Panc1 (cell line): ENCODE results near the gene ZNF281. TPM values are rescaled to one million over a fixed set of nuclear protein-coding genes. Genes with fewer than 3 reads are reported as not detected.
A peak's percentile ranks its signal among the peaks of the same experiment; 100 is the strongest.

ENCODE experiments used
- ATAC-seq: fragments of 200-7000 bp; cut with Tn5 transposase; 2 replicates; pipeline ENCODE4 v1.9.1; 2020; ENCODE audit warnings: mild to moderate bottlenecking, moderate library complexity
- BruUV-seq: library from RNA; stranded (reverse); fragments of 400-500 nt; replicated peaks from 2 replicates; lab custom pipeline; 2021; lab: Mats Ljungman, UMichigan
- CTCF ChIA-PET: fragments of 300-600 bp; sonication (Branson Sonifier 250); formaldehyde crosslinking; loops from one replicate; lab custom pipeline; 2022; ENCODE audit warnings: antibody characterized with exemption; lab: Charles Lee
- POLR2A ChIA-PET: fragments of 300-600 bp; sonication (Branson Sonifier 250); formaldehyde crosslinking; loops from one replicate; lab custom pipeline; 2022; ENCODE audit warnings: antibody characterized with exemption; lab: Charles Lee
- DNase-seq: peaks from one replicate; pipeline ENCODE4 v3.0.0-alpha.2; 2010; ENCODE audit warnings: low read depth, low spot score
- H3K27ac ChIP-seq: 2 replicates; pipeline ENCODE4 v1.5.1; 2011; ENCODE audit warnings: mild to moderate bottlenecking, low read length, inconsistent platforms
- H3K27me3 ChIP-seq: fragments of 200-500 bp; sonication (Bioruptor generic); 2 replicates; pipeline ENCODE4 v1.6.0; 2014; ENCODE audit warnings: low read length, inconsistent platforms; ENCODE audit not compliant: control insufficient read depth, insufficient read depth
- H3K36me3 ChIP-seq: fragments of 200-500 bp; sonication (Bioruptor generic); 2 replicates; pipeline ENCODE4 v1.5.1; 2014; ENCODE audit warnings: inconsistent platforms, mild to moderate bottlenecking, low read length, moderate library complexity; ENCODE audit not compliant: control insufficient read depth, insufficient read depth
- H3K4me1 ChIP-seq: 2 replicates; pipeline ENCODE4 v1.5.1; 2011; ENCODE audit warnings: inconsistent platforms, mild to moderate bottlenecking, low read length, moderate library complexity; ENCODE audit not compliant: control insufficient read depth, insufficient read depth
- H3K4me3 ChIP-seq, 2 experiments: 2 replicates each; pipeline ENCODE4 v1.5.1; 2011 to 2012; ENCODE audit warnings: low read depth in 2 of 2, low read length in 2 of 2, mild to moderate bottlenecking in 2 of 2, inconsistent platforms in 1 of 2, moderate library complexity in 1 of 2
- H3K9me3 ChIP-seq: fragments of 200-500 bp; sonication (Bioruptor generic); 2 replicates; pipeline ENCODE4 v1.5.1; 2014; ENCODE audit warnings: low read depth, mild to moderate bottlenecking, inconsistent platforms, low read length, moderate library complexity; ENCODE audit not compliant: control insufficient read depth, insufficient read depth
- POLR2AphosphoS5 ChIP-seq: IDR thresholded peaks from 2 replicates; pipeline ENCODE4 v1.6.1; 2012; ENCODE audit warnings: mild to moderate bottlenecking, low read depth, low read length, moderate library complexity
- SIN3A ChIP-seq: IDR thresholded peaks from 2 replicates; pipeline ENCODE4 v1.6.1; 2012; ENCODE audit warnings: low read depth, mild to moderate bottlenecking, low read length, moderate library complexity, borderline replicate concordance; ENCODE audit not compliant: insufficient read depth
- TCF7L2 ChIP-seq: IDR thresholded peaks from 2 replicates; pipeline ENCODE4 v1.6.1; 2011; ENCODE audit warnings: mild to moderate bottlenecking, low read depth, low read length, inconsistent platforms
- in situ Hi-C: cut with HindIII; loops from 2 replicates; pipeline ENCODE4 v1.10.0; 2016; ENCODE audit warnings: low sequenced_read_pairs, low pct_unique_long_range_greater_than_20kb
- intact Hi-C: fragments of 100-400 bp; cut with micrococcal nuclease; formaldehyde crosslinking; loops from one replicate; pipeline ENCODE4 v1.10.0; 2022; ENCODE audit not compliant: unreplicated experiment
- total RNA-seq: library from RNA; stranded (reverse); gene quantifications from one replicate; pipeline ENCODE4 v1.2.1, GENCODE V29; 2021; ENCODE audit not compliant: unreplicated experiment
- TF ChIP-seq, protein P1 (sequence below), 2 experiments: IDR thresholded peaks; 2 replicates each; pipeline ENCODE4 v1.6.1; 2011 to 2012; ENCODE audit warnings: low read depth in 2 of 2, control low read depth in 1 of 2, low read length in 1 of 2, mild to moderate bottlenecking in 1 of 2, moderate library complexity in 1 of 2; ENCODE audit not compliant: insufficient read depth in 1 of 2
- TF ChIP-seq, protein P2 (sequence below): fragments of 450-650 bp; IDR thresholded peaks from 2 replicates; pipeline ENCODE4 v1.5.1; 2017; ENCODE audit warnings: mild to moderate bottlenecking

ZNF281 gene
- total RNA-seq, 1 experiment from 2014 or later, result 34.2 TPM

DNA sequence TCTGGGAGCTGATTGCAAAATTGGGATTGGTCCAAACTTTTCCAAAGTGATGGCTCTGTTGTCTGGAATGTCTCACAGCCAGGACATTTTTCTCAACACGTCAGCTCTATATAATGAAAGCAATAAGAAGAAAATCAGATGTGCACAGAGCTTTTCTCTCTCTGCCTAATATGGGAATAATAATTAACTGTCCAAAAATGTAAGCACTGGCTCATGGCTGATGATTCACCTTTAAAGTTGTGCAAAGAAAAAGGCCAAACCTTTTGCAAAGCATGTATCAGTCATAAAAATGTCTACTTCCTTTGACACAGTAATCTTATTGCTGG lies 30.4 kb downstream of the ZNF281 start:
- peaks cover 44% of the 10 kb centered on the region for H3K4me1 ChIP-seq
- POLR2A ChIA-PET, result interaction anchor here (0.6 to 0.9 kb wide), 2 partner anchors 13 to 28 kb away, joined by 3 read pairs; no protein-coding TSS in a partner anchor
- no peak overlapping the region for H3K4me3 ChIP-seq
- TF ChIP-seq, protein P1, sequence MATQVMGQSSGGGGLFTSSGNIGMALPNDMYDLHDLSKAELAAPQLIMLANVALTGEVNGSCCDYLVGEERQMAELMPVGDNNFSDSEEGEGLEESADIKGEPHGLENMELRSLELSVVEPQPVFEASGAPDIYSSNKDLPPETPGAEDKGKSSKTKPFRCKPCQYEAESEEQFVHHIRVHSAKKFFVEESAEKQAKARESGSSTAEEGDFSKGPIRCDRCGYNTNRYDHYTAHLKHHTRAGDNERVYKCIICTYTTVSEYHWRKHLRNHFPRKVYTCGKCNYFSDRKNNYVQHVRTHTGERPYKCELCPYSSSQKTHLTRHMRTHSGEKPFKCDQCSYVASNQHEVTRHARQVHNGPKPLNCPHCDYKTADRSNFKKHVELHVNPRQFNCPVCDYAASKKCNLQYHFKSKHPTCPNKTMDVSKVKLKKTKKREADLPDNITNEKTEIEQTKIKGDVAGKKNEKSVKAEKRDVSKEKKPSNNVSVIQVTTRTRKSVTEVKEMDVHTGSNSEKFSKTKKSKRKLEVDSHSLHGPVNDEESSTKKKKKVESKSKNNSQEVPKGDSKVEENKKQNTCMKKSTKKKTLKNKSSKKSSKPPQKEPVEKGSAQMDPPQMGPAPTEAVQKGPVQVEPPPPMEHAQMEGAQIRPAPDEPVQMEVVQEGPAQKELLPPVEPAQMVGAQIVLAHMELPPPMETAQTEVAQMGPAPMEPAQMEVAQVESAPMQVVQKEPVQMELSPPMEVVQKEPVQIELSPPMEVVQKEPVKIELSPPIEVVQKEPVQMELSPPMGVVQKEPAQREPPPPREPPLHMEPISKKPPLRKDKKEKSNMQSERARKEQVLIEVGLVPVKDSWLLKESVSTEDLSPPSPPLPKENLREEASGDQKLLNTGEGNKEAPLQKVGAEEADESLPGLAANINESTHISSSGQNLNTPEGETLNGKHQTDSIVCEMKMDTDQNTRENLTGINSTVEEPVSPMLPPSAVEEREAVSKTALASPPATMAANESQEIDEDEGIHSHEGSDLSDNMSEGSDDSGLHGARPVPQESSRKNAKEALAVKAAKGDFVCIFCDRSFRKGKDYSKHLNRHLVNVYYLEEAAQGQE (IDR thresholded peaks at IDR 0.05; ENCODE audit: insufficient read depth in 1 of 2, low read depth in 2 of 2, low read length in 1 of 2), result no peak
- TF ChIP-seq POLR2AphosphoS5, result no peak
- TF ChIP-seq, protein P2, sequence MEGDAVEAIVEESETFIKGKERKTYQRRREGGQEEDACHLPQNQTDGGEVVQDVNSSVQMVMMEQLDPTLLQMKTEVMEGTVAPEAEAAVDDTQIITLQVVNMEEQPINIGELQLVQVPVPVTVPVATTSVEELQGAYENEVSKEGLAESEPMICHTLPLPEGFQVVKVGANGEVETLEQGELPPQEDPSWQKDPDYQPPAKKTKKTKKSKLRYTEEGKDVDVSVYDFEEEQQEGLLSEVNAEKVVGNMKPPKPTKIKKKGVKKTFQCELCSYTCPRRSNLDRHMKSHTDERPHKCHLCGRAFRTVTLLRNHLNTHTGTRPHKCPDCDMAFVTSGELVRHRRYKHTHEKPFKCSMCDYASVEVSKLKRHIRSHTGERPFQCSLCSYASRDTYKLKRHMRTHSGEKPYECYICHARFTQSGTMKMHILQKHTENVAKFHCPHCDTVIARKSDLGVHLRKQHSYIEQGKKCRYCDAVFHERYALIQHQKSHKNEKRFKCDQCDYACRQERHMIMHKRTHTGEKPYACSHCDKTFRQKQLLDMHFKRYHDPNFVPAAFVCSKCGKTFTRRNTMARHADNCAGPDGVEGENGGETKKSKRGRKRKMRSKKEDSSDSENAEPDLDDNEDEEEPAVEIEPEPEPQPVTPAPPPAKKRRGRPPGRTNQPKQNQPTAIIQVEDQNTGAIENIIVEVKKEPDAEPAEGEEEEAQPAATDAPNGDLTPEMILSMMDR, result no peak
- peak; percentile 84 for ATAC-seq
- no TSS peak for BruUV-seq
- intact Hi-C loops, result no loop called here
- DNase-seq, result peak; percentile 92
- H3K27me3 ChIP-seq, result no peaks in the 10 kb centered on the region
- H3K36me3 ChIP-seq, result no peaks in the 10 kb centered on the region
- H3K9me3 ChIP-seq, result no peaks in the 10 kb centered on the region
- in situ Hi-C loops, result no loop called here
- CTCF ChIA-PET, result no interaction called here
- H3K27ac ChIP-seq, result peak overlapping the region; percentile 75

DNA sequence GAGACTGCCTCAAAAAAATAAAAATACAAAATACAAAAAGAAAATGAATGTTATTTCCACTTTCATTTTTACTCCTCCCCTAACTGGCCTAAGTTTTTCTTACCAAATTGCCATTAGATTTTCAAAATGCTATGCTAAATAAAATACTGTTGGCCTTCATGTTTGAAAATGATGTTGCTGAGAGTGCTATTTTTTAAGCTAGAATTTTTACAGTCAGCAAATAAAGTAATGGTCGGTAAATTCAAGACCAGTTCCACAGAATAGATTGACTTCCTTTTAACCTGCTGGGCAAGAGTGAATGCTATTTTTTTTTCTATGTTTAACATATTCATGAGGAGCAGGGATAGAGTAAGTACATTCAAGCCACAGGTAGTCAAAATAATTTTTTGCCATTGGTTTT lies 31.7 kb downstream of the ZNF281 start:
- Histone ChIP-seq H3K36me3 (no peaks in the 10 kb centered on the region), H3K4me3 (no peak overlapping the region), H3K9me3 (no peaks in the 10 kb centered on the region), H3K4me1 (peaks cover 57% of the 10 kb centered on the region), H3K27me3 (no peaks in the 10 kb centered on the region), H3K27ac (peak overlapping the region; percentile 70)
- in situ Hi-C loops, result no loop called here
- no peak for TF ChIP-seq SIN3A
- TF ChIP-seq, protein P2, result no peak
- TF ChIP-seq TCF7L2, result no peak
- TF ChIP-seq, protein P1 (IDR thresholded peaks at IDR 0.05; ENCODE audit: insufficient read depth in 1 of 2, low read depth in 2 of 2, low read length in 1 of 2), result no peak
- no peak for TF ChIP-seq POLR2AphosphoS5
- intact Hi-C loops, result no loop called here
- no peak for DNase-seq
- ATAC-seq, result no peak
- no TSS peak for BruUV-seq
- CTCF ChIA-PET, result no interaction called here
- POLR2A ChIA-PET, result no interaction called here
